GM12874 (cell line): Measurements from ENCODE around the gene NKPD1.

Experiments
- TF ChIP-seq, protein P1 (sequence below): IDR thresholded peaks from 2 replicates; pipeline ENCODE4 v1.5.1; 2011; ENCODE audit warnings: low read depth, mild to moderate bottlenecking, control low read depth, low read length, moderate library complexity; ENCODE audit not compliant: insufficient read depth

Gene NKPD1

DNA sequence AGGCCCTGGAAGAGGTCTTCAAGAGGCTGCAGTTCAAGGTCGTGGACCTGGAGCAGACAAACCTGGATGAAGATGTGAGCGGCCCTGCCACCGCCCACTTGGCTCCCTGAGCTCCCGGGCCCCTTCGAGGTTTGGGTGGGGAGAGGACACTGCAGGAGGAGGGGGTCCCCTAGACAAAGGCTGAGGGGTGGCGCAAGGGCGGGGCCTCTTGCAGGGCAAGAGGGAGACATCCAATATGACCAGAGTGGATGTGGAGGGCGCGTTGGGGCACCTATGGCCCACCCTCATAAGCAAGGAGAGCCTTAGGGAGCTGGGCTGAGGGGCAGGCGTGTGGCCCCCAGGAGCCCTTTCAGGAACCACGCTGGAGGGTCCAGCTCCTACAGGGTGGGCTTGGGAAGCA is 20.2 kb downstream of the NKPD1 start:
- TF ChIP-seq, protein P1, sequence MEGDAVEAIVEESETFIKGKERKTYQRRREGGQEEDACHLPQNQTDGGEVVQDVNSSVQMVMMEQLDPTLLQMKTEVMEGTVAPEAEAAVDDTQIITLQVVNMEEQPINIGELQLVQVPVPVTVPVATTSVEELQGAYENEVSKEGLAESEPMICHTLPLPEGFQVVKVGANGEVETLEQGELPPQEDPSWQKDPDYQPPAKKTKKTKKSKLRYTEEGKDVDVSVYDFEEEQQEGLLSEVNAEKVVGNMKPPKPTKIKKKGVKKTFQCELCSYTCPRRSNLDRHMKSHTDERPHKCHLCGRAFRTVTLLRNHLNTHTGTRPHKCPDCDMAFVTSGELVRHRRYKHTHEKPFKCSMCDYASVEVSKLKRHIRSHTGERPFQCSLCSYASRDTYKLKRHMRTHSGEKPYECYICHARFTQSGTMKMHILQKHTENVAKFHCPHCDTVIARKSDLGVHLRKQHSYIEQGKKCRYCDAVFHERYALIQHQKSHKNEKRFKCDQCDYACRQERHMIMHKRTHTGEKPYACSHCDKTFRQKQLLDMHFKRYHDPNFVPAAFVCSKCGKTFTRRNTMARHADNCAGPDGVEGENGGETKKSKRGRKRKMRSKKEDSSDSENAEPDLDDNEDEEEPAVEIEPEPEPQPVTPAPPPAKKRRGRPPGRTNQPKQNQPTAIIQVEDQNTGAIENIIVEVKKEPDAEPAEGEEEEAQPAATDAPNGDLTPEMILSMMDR, result no peak

DNA sequence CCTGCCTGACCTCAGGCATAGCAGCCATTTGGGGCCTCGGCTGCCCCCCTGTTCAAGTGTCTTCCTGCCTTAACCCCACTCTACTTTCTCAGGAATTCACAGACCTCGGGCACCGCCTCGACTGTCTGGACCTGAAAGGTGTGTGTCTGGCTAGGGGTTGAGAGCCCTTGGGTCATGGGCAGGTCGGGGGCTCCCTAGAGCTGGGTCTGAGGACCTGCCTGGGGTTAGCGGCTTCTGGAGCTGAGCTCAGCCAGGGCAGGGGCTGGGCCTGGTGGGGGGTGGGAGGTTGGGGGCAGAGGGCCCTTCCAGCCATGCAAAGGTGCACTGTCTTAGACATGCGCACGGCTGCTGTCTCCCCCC is 20.7 kb downstream of the NKPD1 start:
- TF ChIP-seq, protein P1, result no peak

DNA sequence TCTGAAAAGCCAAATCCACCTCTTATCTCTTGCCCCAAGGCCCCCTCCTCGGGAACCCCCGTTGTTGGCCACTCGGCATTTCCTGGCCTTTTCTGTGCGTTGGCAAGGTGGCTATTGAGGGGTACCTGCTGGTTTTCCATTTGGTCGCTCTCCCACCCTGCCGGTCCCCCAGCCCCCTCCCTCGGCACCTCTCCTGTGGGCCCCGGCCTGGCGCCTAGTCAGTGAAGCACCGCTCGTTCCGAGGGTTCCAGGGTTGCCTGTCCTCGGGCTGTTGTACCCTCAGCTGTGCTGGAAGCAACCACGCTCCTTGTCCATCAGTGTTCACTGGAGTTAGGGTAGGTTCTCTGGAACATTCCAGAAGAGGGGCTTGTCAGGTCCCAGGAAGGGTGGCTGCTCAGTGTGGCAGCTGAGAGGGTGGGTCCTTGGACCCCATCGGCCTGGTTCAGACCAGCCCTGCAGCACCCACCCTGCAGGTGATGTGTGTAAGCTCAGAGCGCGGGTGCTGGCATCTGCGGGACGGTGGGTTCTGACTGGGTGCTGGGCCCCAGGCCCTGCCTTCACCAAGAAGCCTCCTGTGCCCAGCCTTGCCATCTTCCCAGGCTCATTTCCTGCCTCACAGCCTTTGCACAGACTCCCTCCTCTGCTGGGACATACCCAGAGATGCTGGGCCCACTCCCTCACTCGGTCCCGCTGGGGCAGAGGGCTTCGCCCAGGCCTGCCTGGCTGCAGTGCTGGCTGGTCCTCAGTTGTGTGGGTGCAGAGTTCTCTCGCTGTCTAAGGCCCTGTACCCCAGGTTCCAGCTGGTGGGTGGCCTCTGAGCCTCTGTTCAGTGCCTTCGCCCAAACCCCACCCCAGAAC is 21.3 kb downstream of the NKPD1 start:
- TF ChIP-seq, protein P1, result no peak

- TF ChIP-seq, protein P1, result no peak
Measured at GRCh38 chr19:45138303-45138751, 22.5 kb downstream of the NKPD1 start.

- TF ChIP-seq, protein P1, result no peak
Measured at GRCh38 chr19:45137179-45137761, 23.5 kb downstream of the NKPD1 start.

DNA sequence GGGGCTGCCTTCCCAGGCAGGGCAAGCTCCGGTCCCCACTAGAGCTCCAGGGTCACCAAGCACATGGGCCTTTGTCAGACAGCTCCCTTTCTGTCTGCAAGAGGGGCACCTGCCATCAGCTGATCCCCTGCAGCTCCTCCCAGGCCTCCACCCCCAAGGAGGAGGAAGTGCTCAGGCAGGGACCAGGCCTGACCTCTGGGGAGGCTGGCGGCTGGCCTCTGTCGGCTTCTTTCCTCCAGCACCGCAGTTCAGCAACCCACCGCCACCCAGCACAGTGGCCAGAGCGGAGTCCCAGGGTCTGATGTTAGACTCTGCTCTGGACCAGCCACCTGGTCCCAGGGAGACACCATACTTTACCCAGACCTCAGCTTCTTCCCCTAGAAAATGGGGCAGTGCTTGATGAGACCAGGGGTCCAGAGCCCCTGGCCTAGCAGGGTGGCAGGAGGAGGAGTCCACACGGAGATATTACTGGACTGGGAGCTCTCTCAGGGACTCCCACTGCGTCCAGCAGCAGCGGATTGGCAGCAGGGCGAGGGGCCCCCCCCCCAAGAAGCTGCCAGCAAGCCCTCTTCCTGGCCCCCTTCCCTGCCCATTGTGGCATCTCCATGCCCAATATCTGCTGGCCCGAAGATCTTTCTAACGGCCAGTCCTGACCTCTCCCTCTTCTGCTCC is 24.1 kb downstream of the NKPD1 start:
- TF ChIP-seq, protein P1, result no peak

GRCh38 chr19:45135176-45135885 is 25.5 kb downstream of the NKPD1 start:
- TF ChIP-seq, protein P1, result no peak
